Loucy (cell line): ENCODE measurements around the gene SND1.
A peak's percentile ranks its signal among the peaks of the same experiment; 100 is the strongest.

Experiments used
- H2AFZ ChIP-seq: fragments of 200-600 bp; sonication (generic); 2 replicates; pipeline ENCODE4 v1.6.0; 2016; ENCODE audit warnings: antibody characterized with exemption, mild to moderate bottlenecking, low read length, moderate library complexity
- H3F3A ChIP-seq: fragments of 200-600 bp; 2 replicates; pipeline ENCODE4 v1.6.0; 2016; ENCODE audit warnings: antibody characterized with exemption, low read depth, mild to moderate bottlenecking
- H3K27me3 ChIP-seq: fragments of 200-600 bp; sonication (generic); 2 replicates; pipeline ENCODE4 v1.6.1; 2014; ENCODE audit warnings: low read length, mild to moderate bottlenecking; ENCODE audit not compliant: insufficient read depth, poor library complexity, severe bottlenecking
- H3K36me3 ChIP-seq: fragments of 200-600 bp; sonication (generic); 2 replicates; pipeline ENCODE4 v1.6.1; 2016; ENCODE audit warnings: low read length; ENCODE audit not compliant: insufficient read depth
- H3K4me1 ChIP-seq: fragments of 200-600 bp; sonication (generic); 2 replicates; pipeline ENCODE4 v1.5.1; 2014; ENCODE audit warnings: low read length, mild to moderate bottlenecking; ENCODE audit not compliant: insufficient read depth, poor library complexity, severe bottlenecking
- H3K4me2 ChIP-seq: fragments of 200-600 bp; sonication (generic); 2 replicates; pipeline ENCODE4 v1.6.0; 2014; ENCODE audit warnings: antibody characterized with exemption, low read length, low read depth, mild to moderate bottlenecking; ENCODE audit not compliant: poor library complexity, severe bottlenecking
- H3K4me3 ChIP-seq: fragments of 200-600 bp; sonication (generic); 2 replicates; pipeline ENCODE4 v1.5.1; 2014; ENCODE audit warnings: low read length, mild to moderate bottlenecking, mixed read lengths; ENCODE audit not compliant: poor library complexity, severe bottlenecking
- H3K79me2 ChIP-seq: fragments of 200-600 bp; sonication (generic); 2 replicates; pipeline ENCODE4 v1.6.1; 2014; ENCODE audit warnings: low read length; ENCODE audit not compliant: insufficient read depth
- H3K9ac ChIP-seq: fragments of 200-600 bp; sonication (generic); 2 replicates; pipeline ENCODE4 v1.6.0; 2014; ENCODE audit warnings: mild to moderate bottlenecking, low read depth, low read length, moderate library complexity; ENCODE audit not compliant: poor library complexity, severe bottlenecking
- H3K9me2 ChIP-seq: fragments of 200-600 bp; sonication (generic); replicated peaks from 2 replicates; pipeline ENCODE4 v1.6.1; 2016; ENCODE audit warnings: low read depth, low read length, mixed read lengths
- H3K9me3 ChIP-seq: fragments of 200-600 bp; sonication (generic); 2 replicates; pipeline ENCODE4 v1.6.1; 2014; ENCODE audit warnings: mild to moderate bottlenecking, antibody characterized with exemption, low read length, low read depth; ENCODE audit not compliant: insufficient read depth
- H4K20me1 ChIP-seq: fragments of 200-600 bp; sonication (generic); 2 replicates; pipeline ENCODE4 v1.6.0; 2014; ENCODE audit warnings: antibody characterized with exemption, low read length, mild to moderate bottlenecking; ENCODE audit not compliant: insufficient read depth, poor library complexity, severe bottlenecking
- CTCF ChIP-seq: fragments of 200-600 bp; sonication (generic); conservative IDR thresholded peaks from 2 replicates; pipeline ENCODE4 v1.5.1; 2014; ENCODE audit warnings: mild to moderate bottlenecking, antibody characterized with exemption, low read length
- EZH2phosphoT487 ChIP-seq: fragments of 200-600 bp; IDR thresholded peaks from 2 replicates; pipeline ENCODE4 v1.6.1; 2018; ENCODE audit warnings: antibody characterized with exemption, mild to moderate bottlenecking, moderate library complexity, borderline replicate concordance

Gene SND1

GRCh38 chr7:127946111-127946510 lies 294.1 kb downstream of the SND1 start:
- no peaks in the 10 kb centered on the region for H3K79me2 ChIP-seq
- no peak overlapping the region for H3K9ac ChIP-seq
- peak overlapping the region; percentile 8 for H3K4me3 ChIP-seq
- no peaks in the 10 kb centered on the region for H4K20me1 ChIP-seq
- H3K4me2 ChIP-seq: peak overlapping the region; percentile 53
- H3F3A ChIP-seq: no peaks in the 10 kb centered on the region
- H3K9me3 ChIP-seq: no peaks in the 10 kb centered on the region
- no peaks in the 10 kb centered on the region for H3K9me2 ChIP-seq
- H3K4me1 ChIP-seq: peaks cover 17% of the 10 kb centered on the region
- TF ChIP-seq CTCF: no peak
- TF ChIP-seq EZH2phosphoT487: no peak
- H3K27me3 ChIP-seq: no peaks in the 10 kb centered on the region
- no peak overlapping the region for H2AFZ ChIP-seq
- peaks cover 20% of the 10 kb centered on the region; the same call in 1 of the 2 replicates for H3K36me3 ChIP-seq

GRCh38 chr7:127946847-127947246 lies 294.9 kb downstream of the SND1 start:
- H3K9me3 ChIP-seq: no peaks in the 10 kb centered on the region
- H3K4me3 ChIP-seq: peak overlapping the region; percentile 8
- TF ChIP-seq EZH2phosphoT487: no peak
- TF ChIP-seq CTCF: no peak
- H3K9ac ChIP-seq: no peak overlapping the region
- no peaks in the 10 kb centered on the region for H3F3A ChIP-seq
- H4K20me1 ChIP-seq: no peaks in the 10 kb centered on the region
- peaks cover 20% of the 10 kb centered on the region; the same call in 1 of the 2 replicates for H3K36me3 ChIP-seq
- H3K4me1 ChIP-seq: peaks cover 17% of the 10 kb centered on the region
- no peaks in the 10 kb centered on the region for H3K9me2 ChIP-seq
- H3K4me2 ChIP-seq: peak overlapping the region; percentile 53
- no peak overlapping the region for H2AFZ ChIP-seq
- H3K79me2 ChIP-seq: no peaks in the 10 kb centered on the region
- H3K27me3 ChIP-seq: no peaks in the 10 kb centered on the region

- no peaks in the 10 kb centered on the region for H3K79me2 ChIP-seq
- peaks cover 17% of the 10 kb centered on the region for H3K4me1 ChIP-seq
- H4K20me1 ChIP-seq: no peaks in the 10 kb centered on the region
- H3K9me2 ChIP-seq: no peaks in the 10 kb centered on the region
- H3F3A ChIP-seq: no peaks in the 10 kb centered on the region
- no peaks in the 10 kb centered on the region for H3K27me3 ChIP-seq
- no peak overlapping the region for H3K9ac ChIP-seq
- H3K4me2 ChIP-seq: no peak overlapping the region
- TF ChIP-seq CTCF (no peak), EZH2phosphoT487 (no peak)
- no peaks in the 10 kb centered on the region for H3K9me3 ChIP-seq
- H3K4me3 ChIP-seq: no peak overlapping the region
- peaks cover 15% of the 10 kb centered on the region; the same call in 1 of the 2 replicates for H3K36me3 ChIP-seq
- no peak overlapping the region for H2AFZ ChIP-seq
Measured at GRCh38 chr7:127948312-127948711, 296.3 kb downstream of the SND1 start.
